ENCODE data around the gene THRA. TPM values are rescaled to one million over a fixed set of nuclear protein-coding genes. Genes with fewer than 3 reads are reported as not detected.

THRA gene
- total and polyA plus RNA-seq, 9 of the 15 experiments (the other 6 are each of a cell fraction or from before 2014, with no cell fraction given), result 0.34 to 23.4 (median 12.7) TPM

- TF ChIP-seq E2F6 (IDR thresholded peaks at IDR 0.05; ENCODE audit: borderline replicate concordance in 1 of 2, extremely low read depth in 1 of 2, insufficient read depth in 1 of 2, insufficient read length in 1 of 2, low read depth in 1 of 2, low read length in 1 of 2, poor library complexity in 1 of 2, severe bottlenecking in 1 of 2) (peak; percentile 97 to 98), FOXA1 (IDR thresholded peaks at IDR 0.05; ENCODE audit: borderline replicate concordance) (no peak), CREB3 (tag; conservative IDR thresholded peaks at IDR 0.05; ENCODE audit: low read depth) (no peak; the same call in 1 of the 2 replicates), ZNF766 (CRISPR knock-in tag; conservative IDR thresholded peaks at IDR 0.05) (no peak), REST (IDR thresholded peaks at IDR 0.05; ENCODE audit: borderline replicate concordance) (peak; percentile 47), REST (CRISPR knock-in tag; IDR thresholded peaks at IDR 0.05; ENCODE audit: low read depth) (no peak), ZNF324 (CRISPR knock-in tag; IDR thresholded peaks at IDR 0.05) (no peak), SIRT6 (IDR thresholded peaks at IDR 0.05; ENCODE audit: low read depth, low read length) (no peak), HNRNPL (IDR thresholded peaks at IDR 0.05; ENCODE audit: low read depth, low read length) (no peak)
- TF ChIP-seq, protein P1, sequence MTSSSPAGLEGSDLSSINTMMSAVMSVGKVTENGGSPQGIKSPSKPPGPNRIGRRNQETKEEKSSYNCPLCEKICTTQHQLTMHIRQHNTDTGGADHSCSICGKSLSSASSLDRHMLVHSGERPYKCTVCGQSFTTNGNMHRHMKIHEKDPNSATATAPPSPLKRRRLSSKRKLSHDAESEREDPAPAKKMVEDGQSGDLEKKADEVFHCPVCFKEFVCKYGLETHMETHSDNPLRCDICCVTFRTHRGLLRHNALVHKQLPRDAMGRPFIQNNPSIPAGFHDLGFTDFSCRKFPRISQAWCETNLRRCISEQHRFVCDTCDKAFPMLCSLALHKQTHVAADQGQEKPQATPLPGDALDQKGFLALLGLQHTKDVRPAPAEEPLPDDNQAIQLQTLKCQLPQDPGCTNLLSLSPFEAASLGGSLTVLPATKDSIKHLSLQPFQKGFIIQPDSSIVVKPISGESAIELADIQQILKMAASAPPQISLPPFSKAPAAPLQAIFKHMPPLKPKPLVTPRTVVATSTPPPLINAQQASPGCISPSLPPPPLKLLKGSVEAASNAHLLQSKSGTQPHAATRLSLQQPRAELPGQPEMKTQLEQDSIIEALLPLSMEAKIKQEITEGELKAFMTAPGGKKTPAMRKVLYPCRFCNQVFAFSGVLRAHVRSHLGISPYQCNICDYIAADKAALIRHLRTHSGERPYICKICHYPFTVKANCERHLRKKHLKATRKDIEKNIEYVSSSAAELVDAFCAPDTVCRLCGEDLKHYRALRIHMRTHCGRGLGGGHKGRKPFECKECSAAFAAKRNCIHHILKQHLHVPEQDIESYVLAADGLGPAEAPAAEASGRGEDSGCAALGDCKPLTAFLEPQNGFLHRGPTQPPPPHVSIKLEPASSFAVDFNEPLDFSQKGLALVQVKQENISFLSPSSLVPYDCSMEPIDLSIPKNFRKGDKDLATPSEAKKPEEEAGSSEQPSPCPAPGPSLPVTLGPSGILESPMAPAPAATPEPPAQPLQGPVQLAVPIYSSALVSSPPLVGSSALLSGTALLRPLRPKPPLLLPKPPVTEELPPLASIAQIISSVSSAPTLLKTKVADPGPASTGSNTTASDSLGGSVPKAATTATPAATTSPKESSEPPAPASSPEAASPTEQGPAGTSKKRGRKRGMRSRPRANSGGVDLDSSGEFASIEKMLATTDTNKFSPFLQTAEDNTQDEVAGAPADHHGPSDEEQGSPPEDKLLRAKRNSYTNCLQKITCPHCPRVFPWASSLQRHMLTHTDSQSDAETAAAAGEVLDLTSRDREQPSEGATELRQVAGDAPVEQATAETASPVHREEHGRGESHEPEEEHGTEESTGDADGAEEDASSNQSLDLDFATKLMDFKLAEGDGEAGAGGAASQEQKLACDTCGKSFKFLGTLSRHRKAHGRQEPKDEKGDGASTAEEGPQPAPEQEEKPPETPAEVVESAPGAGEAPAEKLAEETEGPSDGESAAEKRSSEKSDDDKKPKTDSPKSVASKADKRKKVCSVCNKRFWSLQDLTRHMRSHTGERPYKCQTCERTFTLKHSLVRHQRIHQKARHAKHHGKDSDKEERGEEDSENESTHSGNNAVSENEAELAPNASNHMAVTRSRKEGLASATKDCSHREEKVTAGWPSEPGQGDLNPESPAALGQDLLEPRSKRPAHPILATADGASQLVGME (CRISPR knock-in tag; IDR thresholded peaks at IDR 0.05), result no peak
Observed at GRCh38 chr17:40100669-40101366, 38.1 kb downstream of the THRA start (continued).

Measured in K562 (cell line).